SK-N-SH (cell line): Measurements from ENCODE around the gene COL20A1. TPM values are rescaled to one million over a fixed set of nuclear protein-coding genes. Genes with fewer than 3 reads are reported as not detected.

Experiments
- CTCF ChIA-PET: fragments of 300-600, 350-600 bp; formaldehyde crosslinking; extraction: SDS; loops from one replicate; lab custom pipeline; 2021; lab: Yijun Ruan, JAX
- POLR2A ChIA-PET: fragments of 350-600 bp; sonication (Branson Sonifier 250); formaldehyde crosslinking; extraction: SDS; loops from one replicate; lab custom pipeline; 2020; ENCODE audit warnings: antibody characterized with exemption, inconsistent platforms; lab: Yijun Ruan, JAX
- DNase-seq: peaks from one replicate; pipeline ENCODE4 v3.0.0; 2012
- H2AFZ ChIP-seq: fragments of 200-600 bp; sonication (generic); 2 replicates; pipeline ENCODE4 v1.8.1; 2016; ENCODE audit warnings: antibody characterized with exemption, mild to moderate bottlenecking, low read depth
- H3F3A ChIP-seq: fragments of 200-600 bp; sonication (generic); replicated peaks from 2 replicates; pipeline ENCODE3; 2016; ENCODE audit warnings: antibody characterized with exemption, mild to moderate bottlenecking; ENCODE audit not compliant: insufficient read depth
- H3K27ac ChIP-seq, 2 experiments: fragments of 200-500 bp in 1 of 2; fragments of 200-600 bp in 1 of 2; sonication (Bioruptor generic) in 1 of 2; sonication (generic), shearing (Covaris generic) in 1 of 2; 2 replicates each; pipeline versions ENCODE4 v1.5.1 to v1.6.1; 2014 to 2016; ENCODE audit warnings: low read depth in 2 of 2, inconsistent platforms in 1 of 2, low read length in 1 of 2, mild to moderate bottlenecking in 1 of 2, mixed read lengths in 1 of 2
- H3K27me3 ChIP-seq: fragments of 200-600 bp; sonication (generic), shearing (Covaris generic); 2 replicates; pipeline ENCODE4 v1.6.1; 2016; ENCODE audit warnings: mixed run types; ENCODE audit not compliant: insufficient read depth
- H3K36me3 ChIP-seq, 2 experiments: fragments of 200-500 bp in 1 of 2; fragments of 200-600 bp in 1 of 2; sonication (Bioruptor generic) in 1 of 2; sonication (generic) in 1 of 2; replicated peaks in 1 of 2; 2 replicates each; pipeline versions ENCODE3 to v1.5.1; 2014 to 2016; ENCODE audit warnings: low read length in 1 of 2, mild to moderate bottlenecking in 1 of 2; ENCODE audit not compliant: insufficient read depth in 2 of 2, control insufficient read depth in 1 of 2
- H3K4me1 ChIP-seq, 2 experiments: fragments of 200-500 bp in 1 of 2; fragments of 200-600 bp in 1 of 2; sonication (Bioruptor generic) in 1 of 2; sonication (generic), shearing (Covaris generic) in 1 of 2; 2 replicates each; pipeline versions ENCODE4 v1.5.1 to v1.6.1; 2014 to 2016; ENCODE audit warnings: low read depth in 1 of 2, low read length in 1 of 2, mixed run types in 1 of 2; ENCODE audit not compliant: insufficient read depth in 2 of 2, control insufficient read depth in 1 of 2
- H3K4me2 ChIP-seq: fragments of 200-600 bp; sonication (generic), shearing (Covaris generic); 2 replicates; pipeline ENCODE4 v1.6.1; 2017; ENCODE audit warnings: mixed run types
- H3K4me3 ChIP-seq, 2 experiments: fragments of 200-500 bp in 1 of 2; fragments of 200-600 bp in 1 of 2; sonication (Bioruptor generic) in 1 of 2; sonication (generic), shearing (Covaris generic) in 1 of 2; 2 replicates each; pipeline versions ENCODE4 v1.5.1 to v1.8.1; 2014 to 2016; ENCODE audit warnings: low read depth in 2 of 2, inconsistent platforms in 1 of 2, low read length in 1 of 2, mild to moderate bottlenecking in 1 of 2, mixed read lengths in 1 of 2, moderate library complexity in 1 of 2
- H3K79me2 ChIP-seq: fragments of 200-600 bp; sonication (generic); 2 replicates; pipeline ENCODE4 v1.8.1; 2017; ENCODE audit warnings: mild to moderate bottlenecking; ENCODE audit not compliant: insufficient read depth
- H3K9ac ChIP-seq: fragments of 200-600 bp; sonication (generic); 2 replicates; pipeline ENCODE4 v1.6.1; 2017; ENCODE audit warnings: mixed run types
- H3K9me2 ChIP-seq: fragments of 200-600 bp; sonication (generic); 2 replicates; pipeline ENCODE4 v1.6.1; 2017; ENCODE audit warnings: mixed run types
- H3K9me3 ChIP-seq: fragments of 200-600 bp; sonication (generic); 2 replicates; pipeline ENCODE4 v1.6.1; 2017; ENCODE audit warnings: mixed run types, mild to moderate bottlenecking, moderate library complexity
- H4K20me1 ChIP-seq: fragments of 200-600 bp; sonication (generic); 2 replicates; pipeline ENCODE4 v1.6.1; 2017; ENCODE audit warnings: mild to moderate bottlenecking, mixed run types; ENCODE audit not compliant: insufficient read depth
- CTCF ChIP-seq: fragments of 200-600 bp; sonication (generic); IDR thresholded peaks from 2 replicates; pipeline ENCODE4 v1.6.1; 2017; ENCODE audit warnings: antibody characterized with exemption, mild to moderate bottlenecking, moderate library complexity
- ELF1 ChIP-seq: IDR thresholded peaks from 2 replicates; pipeline ENCODE4 v1.4.0; 2012
- FOSL2 ChIP-seq: IDR thresholded peaks from 2 replicates; pipeline ENCODE4 v1.4.0; 2012; ENCODE audit warnings: low read depth, mild to moderate bottlenecking, moderate library complexity, borderline replicate concordance
- FOXM1 ChIP-seq: IDR thresholded peaks from 2 replicates; pipeline ENCODE4 v1.4.0; 2012; ENCODE audit warnings: low read depth, mild to moderate bottlenecking
- GABPA ChIP-seq: IDR thresholded peaks from 2 replicates; pipeline ENCODE4 v1.4.0; 2012; ENCODE audit warnings: low read depth, mild to moderate bottlenecking
- MEF2A ChIP-seq: IDR thresholded peaks from 2 replicates; pipeline ENCODE4 v1.4.0; 2012; ENCODE audit warnings: low read depth, borderline replicate concordance
- PBX3 ChIP-seq: IDR thresholded peaks from 2 replicates; pipeline ENCODE4; 2012
- POLR2AphosphoS5 ChIP-seq: IDR thresholded peaks from 2 replicates; pipeline ENCODE4 v1.6.1; 2012; ENCODE audit warnings: low read depth, low read length
- REST ChIP-seq: IDR thresholded peaks from 2 replicates; pipeline ENCODE4 v1.6.1; 2012; ENCODE audit warnings: mild to moderate bottlenecking, low read depth, low read length, moderate library complexity
- RFX5 ChIP-seq: IDR thresholded peaks from 2 replicates; pipeline ENCODE4 v1.6.1; 2012; ENCODE audit warnings: mild to moderate bottlenecking, improper control_type of control experiment, low read length
- TEAD4 ChIP-seq: IDR thresholded peaks from 2 replicates; pipeline ENCODE4 v1.4.0; 2012; ENCODE audit warnings: mild to moderate bottlenecking, borderline replicate concordance; ENCODE audit not compliant: insufficient read depth
- USF1 ChIP-seq: IDR thresholded peaks from 2 replicates; pipeline ENCODE4 v1.4.0; 2012; ENCODE audit warnings: low read depth, borderline replicate concordance
- WGBS: methylation state at CpG from one replicate; pipeline ENCODE4 v1.1.6; 2017; ENCODE audit warnings: low lambda C conversion rate; 5-methylcytosine and 5-hydroxymethylcytosine counted together
- polyA plus RNA-seq, 3 experiments: library from polyadenylated mRNA; depleted of rRNA; stranded (reverse); fragments of >200 nt; gene quantifications; 2 replicates each; pipeline ENCODE4 v1.2.3, GENCODE V29; 2012

The COL20A1 gene
- polyA plus RNA-seq, 1 of the 3 experiments (the other 2 are of a cell fraction) = not detected

GRCh38 chr20:63343460-63344445, 50.8 kb downstream of the COL20A1 start:
- H3F3A ChIP-seq = no peaks in the 10 kb centered on the region
- no peaks in the 10 kb centered on the region for H3K79me2 ChIP-seq
- H3K9me2 ChIP-seq = no peaks in the 10 kb centered on the region
- H4K20me1 ChIP-seq = no peaks in the 10 kb centered on the region
- no peaks in the 10 kb centered on the region for H3K9me3 ChIP-seq
- POLR2A ChIA-PET = no interaction called here
- no peak overlapping the region for H3K4me2 ChIP-seq
- H2AFZ ChIP-seq = no peak overlapping the region
- H3K4me3 ChIP-seq = no peak overlapping the region
- no peak for TF ChIP-seq PBX3
- TF ChIP-seq RFX5 = no peak
- TF ChIP-seq POLR2AphosphoS5 = no peak
- no peak for TF ChIP-seq TEAD4
- TF ChIP-seq REST = no peak
- TF ChIP-seq FOXM1 = no peak
- TF ChIP-seq MEF2A = no peak
- no peak for TF ChIP-seq ELF1
- no peak for TF ChIP-seq GABPA
- TF ChIP-seq, all 33 proteins: peak for 0
- CTCF ChIA-PET = interaction anchor here (1.1 to 5.1 kb wide), 3 partner anchors 34 to 161 kb away, joined by 3 to 33 read pairs (median 12); no protein-coding TSS in a partner anchor
- Histone ChIP-seq H3K9ac (no peak overlapping the region), H3K36me3 (no peaks in the 10 kb centered on the region), H3K4me1 (peaks cover 0 to 14% of the 10 kb centered on the region in 2 experiments; a peak in 1 of 4 replicates), H3K27me3 (no peaks in the 10 kb centered on the region), H3K27ac (no peak overlapping the region)
- 47% methylated on average over 20 of the region's 37 CpGs for WGBS
- DNase-seq = no peak

- H3F3A ChIP-seq = no peaks in the 10 kb centered on the region
- TF ChIP-seq CTCF (no peak), PBX3 (no peak), FOSL2 (no peak), TEAD4 (no peak), MEF2A (no peak), USF1 (no peak)
Observed at GRCh38 chr20:63344616-63345327, 51.8 kb downstream of the COL20A1 start.

More at GRCh38 chr20:63344616-63345327, 51.8 kb downstream of the COL20A1 start:
- Histone ChIP-seq H2AFZ (no peak overlapping the region), H3K9ac (no peak overlapping the region), H3K9me2 (no peaks in the 10 kb centered on the region), H3K4me2 (no peak overlapping the region), H3K27ac (no peak overlapping the region), H3K36me3 (no peaks in the 10 kb centered on the region), H3K4me1 (peaks cover 0 to 14% of the 10 kb centered on the region in 2 experiments; a peak in 1 of 4 replicates), H3K27me3 (no peaks in the 10 kb centered on the region), H3K9me3 (no peaks in the 10 kb centered on the region), H3K79me2 (no peaks in the 10 kb centered on the region), H4K20me1 (no peaks in the 10 kb centered on the region), H3K4me3 (no peak overlapping the region)
- WGBS = 32% methylated on average over 9 of the region's 21 CpGs
- ChIA-PET POLR2A (no interaction called here), CTCF (interaction anchor here (1.0 to 5.1 kb wide), 4 partner anchors 36 to 162 kb away, joined by 3 to 33 read pairs (median 8); no protein-coding TSS in a partner anchor)
- DNase-seq = peak; percentile 67
